Tibial artery (tissue), 4 donors: Measurements from ENCODE around the gene HSBP1L1.
A peak's percentile ranks its signal among the peaks of the same experiment; 100 is the strongest.
"Not testable (repeated sequence)": the region's sequence is repeated elsewhere in the genome, so short reads cannot be mapped to it uniquely, and the experiment has no call there.

Source experiments
- DNase-seq, 2 donors: peaks; one replicate each; pipeline ENCODE4 v3.0.0-alpha.2; 2019
- H3K27ac ChIP-seq, 2 donors: fragments of 200-600 bp; sonication (generic) in 1 of 2; 1 replicate in 1 of 2; 2 replicates in 1 of 2; pipeline ENCODE4 v1.5.1; 2018 to 2019; ENCODE audit warnings: mild to moderate bottlenecking in 1 of 2
- H3K27me3 ChIP-seq, 2 donors: fragments of 200-600 bp; sonication (generic) in 1 of 2; one replicate each; pipeline versions ENCODE4 v1.5.1 to v1.6.0; 2016 to 2019
- H3K36me3 ChIP-seq, 3 donors: fragments of 200-600 bp; sonication (generic) in 2 of 3; one replicate each; pipeline ENCODE4 v1.5.1; 2016 to 2019; ENCODE audit warnings: mild to moderate bottlenecking in 2 of 3
- H3K4me1 ChIP-seq, 4 donors: fragments of 200-600 bp; sonication (generic) in 2 of 4; 1 replicate in 3 of 4; 2 replicates in 1 of 4; pipeline ENCODE4 v1.5.1; 2016 to 2019
- H3K4me3 ChIP-seq, 2 donors: fragments of 200-600 bp; sonication (generic) in 1 of 2; 1 replicate in 1 of 2; 2 replicates in 1 of 2; pipeline ENCODE4 v1.5.1; 2018 to 2019; ENCODE audit warnings: mild to moderate bottlenecking in 2 of 2
- H3K9me3 ChIP-seq, 3 donors: fragments of 200-600 bp; sonication (generic) in 1 of 3; one replicate each; pipeline ENCODE4 v1.5.1; 2016 to 2019
- intact Hi-C: fragments of 100-400 bp; cut with DNase I; formaldehyde crosslinking; loops from one replicate; pipeline ENCODE4 v1.15.0; 2023; ENCODE audit warnings: low total_unique reads
- TF ChIP-seq, protein P1 (sequence below), 2 experiments: fragments of 200-600 bp in 1 of 2; fragments of 450-650 bp in 1 of 2; IDR thresholded peaks; one replicate each; pipeline ENCODE4 v1.5.1; 2017 to 2019; ENCODE audit warnings: antibody characterized with exemption in 2 of 2, mild to moderate bottlenecking in 1 of 2, moderate library complexity in 1 of 2

HSBP1L1 gene

GRCh38 chr18:79988071-79988450 lies 23.6 kb downstream of the HSBP1L1 start:
- peak overlapping the region; percentile 85 to 96 for H3K4me3 ChIP-seq
- peak; percentile 30 to 72 for DNase-seq
- intact Hi-C loops = loop anchor here (2.0 to 5.0 kb wide), 2 partner anchors 36 to 45 kb away; partner anchors contain the start of gene SLC66A2
- peak overlapping the region; percentile 98 for H3K27ac ChIP-seq
- peaks cover 0 to 31% (median 22%) of the 10 kb centered on the region in 4 donors for H3K4me1 ChIP-seq
- H3K9me3 ChIP-seq = no peaks in the 10 kb centered on the region
- TF ChIP-seq, protein P1, sequence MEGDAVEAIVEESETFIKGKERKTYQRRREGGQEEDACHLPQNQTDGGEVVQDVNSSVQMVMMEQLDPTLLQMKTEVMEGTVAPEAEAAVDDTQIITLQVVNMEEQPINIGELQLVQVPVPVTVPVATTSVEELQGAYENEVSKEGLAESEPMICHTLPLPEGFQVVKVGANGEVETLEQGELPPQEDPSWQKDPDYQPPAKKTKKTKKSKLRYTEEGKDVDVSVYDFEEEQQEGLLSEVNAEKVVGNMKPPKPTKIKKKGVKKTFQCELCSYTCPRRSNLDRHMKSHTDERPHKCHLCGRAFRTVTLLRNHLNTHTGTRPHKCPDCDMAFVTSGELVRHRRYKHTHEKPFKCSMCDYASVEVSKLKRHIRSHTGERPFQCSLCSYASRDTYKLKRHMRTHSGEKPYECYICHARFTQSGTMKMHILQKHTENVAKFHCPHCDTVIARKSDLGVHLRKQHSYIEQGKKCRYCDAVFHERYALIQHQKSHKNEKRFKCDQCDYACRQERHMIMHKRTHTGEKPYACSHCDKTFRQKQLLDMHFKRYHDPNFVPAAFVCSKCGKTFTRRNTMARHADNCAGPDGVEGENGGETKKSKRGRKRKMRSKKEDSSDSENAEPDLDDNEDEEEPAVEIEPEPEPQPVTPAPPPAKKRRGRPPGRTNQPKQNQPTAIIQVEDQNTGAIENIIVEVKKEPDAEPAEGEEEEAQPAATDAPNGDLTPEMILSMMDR (IDR thresholded peaks at IDR 0.05) = peak; percentile 10 to 11
- peaks cover 0 to 15% (median 0%) of the 10 kb centered on the region in 3 donors for H3K36me3 ChIP-seq
- H3K27me3 ChIP-seq = no peaks in the 10 kb centered on the region

- intact Hi-C loops = loop anchor here (2.0 to 5.0 kb wide), 2 partner anchors 36 to 44 kb away; partner anchors contain the start of gene SLC66A2
- H3K36me3 ChIP-seq = peaks cover 0 to 16% (median 0%) of the 10 kb centered on the region in 3 donors
- peak within 1 kb of the TSS; percentile 85 to 96 for H3K4me3 ChIP-seq
- H3K4me1 ChIP-seq = peaks cover 0 to 29% (median 22%) of the 10 kb centered on the region in 4 donors
- peak; percentile 73 to 89 for DNase-seq
- H3K27me3 ChIP-seq = no peaks in the 10 kb centered on the region
- H3K27ac ChIP-seq = peak within 1 kb of the TSS; percentile 98
- no peaks in the 10 kb centered on the region for H3K9me3 ChIP-seq
- TF ChIP-seq, protein P1 (IDR thresholded peaks at IDR 0.05) = no peak
Observed at GRCh38 chr18:79988451-79989194, 24.2 kb downstream of the HSBP1L1 start, which contains the start of gene TXNL4A. TSS of gene TXNL4A (minus strand) at chr18:79988563. CDS start at chr18:79988392, 171 bp downstream.

DNA sequence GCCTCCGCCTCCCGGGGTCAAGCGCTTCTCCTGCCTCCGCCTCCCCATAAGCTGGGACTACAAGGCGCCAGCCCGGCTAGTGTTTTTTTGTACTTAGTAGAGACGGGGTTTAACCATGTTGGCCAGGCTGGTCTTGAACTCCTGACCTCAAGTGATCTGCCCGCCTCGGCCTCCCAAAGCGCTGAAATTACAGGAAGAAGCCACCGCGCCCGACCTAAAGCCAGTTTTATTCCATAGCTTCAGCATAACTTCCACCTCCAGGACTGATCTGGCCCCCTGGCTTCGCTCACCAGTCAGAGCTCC lies 24.7 kb downstream of the HSBP1L1 start:
- Histone ChIP-seq H3K4me1 (peaks cover 0 to 29% (median 22%) of the 10 kb centered on the region in 4 donors), H3K9me3 (no peaks in the 10 kb centered on the region), H3K27me3 (no peaks in the 10 kb centered on the region), H3K36me3 (peaks cover 0 to 19% (median 0%) of the 10 kb centered on the region in 3 donors), H3K4me3 (peak overlapping the region; percentile 85 to 96), H3K27ac (peak overlapping the region; percentile 98)
- no peak for DNase-seq
- intact Hi-C loops = loop anchor here (2.0 to 5.0 kb wide), 2 partner anchors 37 to 44 kb away; partner anchors contain the start of gene SLC66A2
- TF ChIP-seq, protein P1 (IDR thresholded peaks at IDR 0.05) = no peak

DNA sequence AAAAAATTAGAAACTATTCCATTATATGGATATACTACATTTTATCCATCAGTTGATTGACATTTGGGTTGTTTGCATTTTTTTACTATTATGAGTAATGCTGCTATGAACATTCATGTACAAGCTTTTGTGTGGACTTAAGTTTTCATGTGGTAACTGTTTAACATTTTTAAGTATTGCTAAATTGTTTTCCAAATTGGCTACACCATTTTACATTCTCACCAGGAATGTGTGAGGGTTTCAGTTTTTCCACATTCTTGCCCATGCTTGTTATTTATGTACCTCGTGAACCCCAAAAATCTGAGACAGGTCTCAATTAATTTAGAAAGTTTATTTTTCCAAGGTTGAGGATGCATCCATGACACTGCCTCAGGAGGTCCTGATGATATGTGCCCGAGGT lies 27.1 kb downstream of the HSBP1L1 start:
- TF ChIP-seq, protein P1 (IDR thresholded peaks at IDR 0.05) = no peak
- Histone ChIP-seq H3K36me3 (peaks cover 0 to 4% (median 0%) of the 10 kb centered on the region in 3 donors), H3K27me3 (no peaks in the 10 kb centered on the region), H3K27ac (no peak overlapping the region), H3K9me3 (no peaks in the 10 kb centered on the region), H3K4me3 (no peak overlapping the region), H3K4me1 (peaks cover 0 to 18% (median 18%) of the 10 kb centered on the region in 4 donors)
- intact Hi-C loops = no loop called here
- DNase-seq = no peak

- DNase-seq, H3K4me3 ChIP-seq, intact Hi-C loops, H3K27ac ChIP-seq, H3K36me3 ChIP-seq, H3K4me1 ChIP-seq, H3K27me3 ChIP-seq: not testable (repeated sequence)
- H3K9me3 ChIP-seq = peaks cover 0 to 15% (median 0%) of the 10 kb centered on the region in 3 donors
Observed at GRCh38 chr18:79999701-80000100, 35.3 kb downstream of the HSBP1L1 start.

- Histone ChIP-seq H3K4me1 (no peaks in the 10 kb centered on the region), H3K36me3 (peaks cover 0 to 3% (median 0%) of the 10 kb centered on the region in 3 donors)
- intact Hi-C loops = no loop called here
Observed at GRCh38 chr18:80000877-80001276, 36.4 kb downstream of the HSBP1L1 start.

More at GRCh38 chr18:80000877-80001276, 36.4 kb downstream of the HSBP1L1 start:
- Histone ChIP-seq H3K27me3 (no peaks in the 10 kb centered on the region), H3K4me3 (no peak overlapping the region), H3K27ac (no peak overlapping the region), H3K9me3 (peaks cover 0 to 15% (median 0%) of the 10 kb centered on the region in 3 donors)
- no peak for DNase-seq
- TF ChIP-seq, protein P1 (IDR thresholded peaks at IDR 0.05) = no peak
